HG02642 (cell line): ENCODE data around the gene SIK1.
"Not testable (repeated sequence)": the region's sequence is repeated elsewhere in the genome, so short reads cannot be mapped to it uniquely, and the experiment has no call there.

Experiments
- ATAC-seq: cut with Tn5 transposase; IDR thresholded peaks from one replicate; pipeline ENCODE4 v1.9.1; 2021; ENCODE audit warnings: mild to moderate bottlenecking; ENCODE audit not compliant: unreplicated experiment, poor library complexity

The SIK1 gene

GRCh38 chr21:43398533-43398932 lies 28.4 kb downstream of the SIK1 start:
- ATAC-seq = not testable (repeated sequence)

- ATAC-seq = not testable (repeated sequence)
Measured at GRCh38 chr21:43398000-43398399, 28.9 kb downstream of the SIK1 start.

- not testable (repeated sequence) for ATAC-seq
Measured at GRCh38 chr21:43397439-43397808, 29.5 kb downstream of the SIK1 start.

- ATAC-seq = not testable (repeated sequence)
Measured at GRCh38 chr21:43396788-43397438, 30.0 kb downstream of the SIK1 start.

GRCh38 chr21:43383351-43383750 lies 43.6 kb downstream of the SIK1 start:
- not testable (repeated sequence) for ATAC-seq

GRCh38 chr21:43382902-43383301 lies 44.0 kb downstream of the SIK1 start:
- not testable (repeated sequence) for ATAC-seq

GRCh38 chr21:43380852-43381533 lies 45.9 kb downstream of the SIK1 start:
- peak; percentile 55 for ATAC-seq

GRCh38 chr21:43380337-43380736 lies 46.6 kb downstream of the SIK1 start:
- ATAC-seq = not testable (repeated sequence)

GRCh38 chr21:43379626-43380122 lies 47.3 kb downstream of the SIK1 start:
- not testable (repeated sequence) for ATAC-seq

GRCh38 chr21:43376478-43376882 lies 50.5 kb downstream of the SIK1 start:
- ATAC-seq = no peak

GRCh38 chr21:43375837-43376477 lies 51.0 kb downstream of the SIK1 start:
- ATAC-seq = no peak

GRCh38 chr21:43375006-43375836 lies 51.7 kb downstream of the SIK1 start:
- no peak for ATAC-seq

- ATAC-seq = no peak
Measured at GRCh38 chr21:43374228-43374885, 52.6 kb downstream of the SIK1 start.

- no peak for ATAC-seq
Measured at GRCh38 chr21:43373362-43374227, 53.3 kb downstream of the SIK1 start.

- ATAC-seq = no peak
Measured at GRCh38 chr21:43372663-43373361, 54.1 kb downstream of the SIK1 start.

- no peak for ATAC-seq
Measured at GRCh38 chr21:43371786-43372185, 55.1 kb downstream of the SIK1 start.

GRCh38 chr21:43370888-43371570 lies 55.9 kb downstream of the SIK1 start:
- ATAC-seq = no peak
